Right lobe of liver (tissue), 6 donors: ENCODE measurements around the gene MROH8. TPM values are rescaled to one million over a fixed set of nuclear protein-coding genes. Genes with fewer than 3 reads are reported as not detected.

ENCODE experiments used
- ATAC-seq, 4 donors: fragments of 200-7000 bp; cut with Tn5 transposase; one replicate each; pipeline ENCODE4 v1.9.1; 2020; ENCODE audit warnings: mild to moderate bottlenecking in 4 of 4, moderate library complexity in 4 of 4
- DNase-seq, 3 donors: peaks; one replicate each; pipeline ENCODE4 v3.0.0-alpha.2; 2020
- H3K27ac ChIP-seq, 3 donors: fragments of 200-600 bp; one replicate each; pipeline ENCODE4 v1.8.0; 2022
- H3K27me3 ChIP-seq, 2 donors: fragments of 200-600 bp; one replicate each; pipeline ENCODE4 v1.8.0; 2022
- H3K36me3 ChIP-seq, 4 donors: fragments of 200-600 bp; sonication (generic) in 1 of 4; one replicate each; pipeline versions ENCODE4 v1.5.1 to v1.8.0; 2017 to 2022; ENCODE audit warnings: control low read depth in 1 of 4
- H3K4me1 ChIP-seq, 4 donors: fragments of 200-600 bp; sonication (generic) in 1 of 4; one replicate each; pipeline versions ENCODE4 v1.5.1 to v1.8.0; 2017 to 2022; ENCODE audit warnings: control low read depth in 1 of 4
- H3K4me3 ChIP-seq, 3 donors: fragments of 200-600 bp; one replicate each; pipeline ENCODE4 v1.8.0; 2022
- H3K9me3 ChIP-seq, 4 donors: fragments of 200-600 bp; sonication (generic) in 1 of 4; one replicate each; pipeline versions ENCODE4 v1.5.1 to v1.8.0; 2017 to 2022; ENCODE audit warnings: control low read depth in 1 of 4
- CTCF ChIP-seq, 4 donors: fragments of 200-600 bp in 3 of 4; fragments of 450-650 bp in 1 of 4; IDR thresholded peaks; one replicate each; pipeline versions ENCODE4 v1.5.1 to v1.8.0; 2016 to 2022; ENCODE audit warnings: antibody characterized with exemption in 4 of 4, mild to moderate bottlenecking in 2 of 4
- POLR2A ChIP-seq: fragments of 450-650 bp; IDR thresholded peaks from one replicate; pipeline ENCODE4 v1.6.1; 2017; ENCODE audit warnings: antibody characterized with exemption, mild to moderate bottlenecking
- WGBS: methylation state at CpG from one replicate; pipeline ENCODE4 v1.1.6; 2018; ENCODE audit warnings: low coverage, low lambda C conversion rate; ENCODE audit not compliant: insufficient coverage; ENCODE audit errors: missing lambda C conversion rate; 5-methylcytosine and 5-hydroxymethylcytosine counted together
- intact Hi-C, 2 donors: fragments of 100-400 bp; cut with DNase I; formaldehyde crosslinking; loops; one replicate each; pipeline versions ENCODE4 v1.11.2 to v1.14.1; 2022
- total RNA-seq, 6 experiments: library from RNA; depleted of rRNA in 2 of 6; stranded (reverse); fragments of >200 nt in 2 of 6; fragmentation: NEBNext Ultra II Directional in 3 of 6; extraction: Animal tissue kit (Norgen Biotek cat#: 25700) in 3 of 6; gene quantifications; one replicate each; pipeline versions ENCODE4 v1.1.0 to v1.2.4, GENCODE V29; 2016 to 2023
- donor health status: DM: no; HTN: yes; CAD: no.
- donor health status: DM: no; HTN: no; CAD: no.
- donor health status: DM: no; HTN: no; CAD: no.
- donor health status: DM: no; HTN: yes; CAD: no.
- donor health status: DM: no; HTN: yes; CAD: no.

Gene MROH8
- total RNA-seq, 6 experiments from 2014 or later = 1.1 to 5.2 (median 2.2) TPM

GRCh38 chr20:37185686-37186085 is 6.3 kb upstream of the MROH8 start:
- 78% methylated on average over 3 of the region's 5 CpGs for WGBS
- Histone ChIP-seq H3K27me3 (no peaks in the 10 kb centered on the region), H3K4me3 (no peak overlapping the region), H3K36me3 (peaks cover 5 to 30% (median 17%) of the 10 kb centered on the region in 4 donors), H3K27ac (no peak overlapping the region), H3K9me3 (no peaks in the 10 kb centered on the region), H3K4me1 (peaks cover 0 to 18% (median 1%) of the 10 kb centered on the region in 4 donors)
- ATAC-seq = peak; percentile 45 to 72 (median 56)
- no peak for DNase-seq
- intact Hi-C loops = no loop called here
- TF ChIP-seq POLR2A (no peak), CTCF (IDR thresholded peaks at IDR 0.05) (no peak)

DNA sequence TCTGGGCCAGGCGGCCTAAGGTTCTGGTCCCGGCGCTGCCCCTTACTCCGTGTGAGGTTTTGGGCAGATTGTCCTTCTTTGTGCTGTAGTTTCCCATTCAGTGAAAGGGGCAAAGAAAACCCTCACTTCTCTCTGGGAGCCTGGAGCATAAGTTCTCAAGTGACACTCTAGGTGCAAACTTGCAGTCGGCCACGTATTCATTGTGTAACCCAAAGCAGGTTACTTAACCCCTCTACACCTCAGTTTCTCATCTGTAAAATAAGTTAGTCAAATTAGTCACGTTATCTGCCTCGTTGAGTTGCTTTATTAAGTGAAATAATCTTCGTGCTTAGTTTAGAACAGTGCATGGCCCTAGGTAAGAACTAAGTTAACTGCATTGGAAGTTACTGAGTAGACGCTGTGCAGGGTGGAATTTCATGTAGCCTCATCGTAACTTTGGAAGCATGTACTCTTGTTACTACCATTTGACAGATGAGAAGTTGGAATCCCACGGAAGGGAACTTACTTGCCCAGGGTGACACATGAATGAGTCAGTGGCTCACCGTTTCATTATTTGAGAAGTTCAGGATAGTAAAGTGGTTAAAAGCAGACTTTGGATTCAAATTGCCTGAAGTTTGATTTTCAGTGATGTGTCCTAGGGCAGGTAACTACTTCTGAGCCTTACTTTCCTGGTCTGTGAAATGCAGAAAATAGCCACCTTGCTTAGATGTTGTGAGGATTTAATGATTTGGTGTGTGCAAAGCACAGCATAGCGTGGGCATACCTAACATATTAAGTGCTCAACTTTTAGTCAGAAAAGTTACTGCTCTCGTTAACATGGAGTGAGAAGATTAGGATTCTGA is 556 bp upstream of the MROH8 start:
- no peaks in the 10 kb centered on the region for H3K9me3 ChIP-seq
- peaks cover 0 to 9% (median 4%) of the 10 kb centered on the region in 4 donors for H3K36me3 ChIP-seq
- no peak for TF ChIP-seq CTCF (IDR thresholded peaks at IDR 0.05)
- no peak for TF ChIP-seq POLR2A
- intact Hi-C loops = no loop called here
- DNase-seq (no peak), ATAC-seq (peak in 1 of 4 donors; percentile 3)
- H3K4me1 ChIP-seq = peaks cover 0 to 19% (median 4%) of the 10 kb centered on the region in 4 donors
- H3K27ac ChIP-seq = peak overlapping the region; percentile 96 to 99 (median 99)
- 11% methylated on average over 11 of the region's 15 CpGs for WGBS
- H3K27me3 ChIP-seq = no peaks in the 10 kb centered on the region
- peak overlapping the region; percentile 83 to 97 (median 96) for H3K4me3 ChIP-seq

DNA sequence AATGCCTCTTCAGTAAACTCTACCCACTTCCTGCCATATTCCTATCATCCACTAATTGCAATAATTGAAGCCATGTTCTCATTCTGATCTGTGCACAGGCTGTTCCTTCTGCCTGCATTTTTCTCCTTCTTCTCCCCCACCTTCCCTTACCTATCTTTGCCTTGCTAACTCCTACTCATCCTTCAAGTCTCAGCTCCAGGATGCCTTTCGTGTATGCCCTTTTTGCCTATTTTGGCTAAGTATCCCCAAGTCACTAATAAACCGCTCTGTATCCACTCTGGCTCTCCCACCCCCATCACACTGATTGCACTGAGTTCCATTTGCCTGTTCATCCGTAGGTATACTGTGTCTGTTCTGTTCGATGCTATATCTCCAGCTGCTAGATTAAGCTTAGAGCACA is 6.5 kb downstream of the MROH8 start:
- Histone ChIP-seq H3K27me3 (no peaks in the 10 kb centered on the region), H3K9me3 (no peaks in the 10 kb centered on the region), H3K4me3 (no peak overlapping the region), H3K4me1 (no peaks in the 10 kb centered on the region), H3K27ac (no peak overlapping the region), H3K36me3 (no peaks in the 10 kb centered on the region)
- intact Hi-C loops = no loop called here
- no peak for DNase-seq
- no peak for ATAC-seq
- TF ChIP-seq CTCF (IDR thresholded peaks at IDR 0.05) (no peak), POLR2A (no peak)
- 91% methylated on average over 4 of the region's 4 CpGs for WGBS

DNA sequence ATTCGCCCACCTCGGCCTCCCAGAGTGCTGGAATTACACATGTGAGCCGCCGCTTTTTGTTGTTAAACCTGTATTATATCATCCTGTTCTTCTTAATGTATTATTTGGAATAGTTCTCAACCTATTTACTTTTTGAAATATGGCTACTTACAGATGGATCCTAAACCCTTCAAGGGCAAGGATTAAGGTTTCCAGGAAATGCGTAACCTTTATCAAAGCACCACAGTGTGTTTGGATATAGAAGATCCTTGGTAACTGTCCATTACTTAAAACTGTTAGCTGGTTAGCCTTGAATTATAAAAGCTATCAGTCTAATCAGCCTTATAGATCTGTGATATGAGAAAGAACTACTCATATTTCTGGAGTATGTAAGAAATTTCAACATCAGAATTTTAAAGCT is 12.5 kb downstream of the MROH8 start:
- WGBS = 100% methylated on average over 5 of the region's 5 CpGs
- H3K36me3 ChIP-seq = no peaks in the 10 kb centered on the region
- no peaks in the 10 kb centered on the region for H3K9me3 ChIP-seq
- H3K4me1 ChIP-seq = no peaks in the 10 kb centered on the region
- no peak overlapping the region for H3K4me3 ChIP-seq
- ATAC-seq (no peak), DNase-seq (no peak)
- no peak overlapping the region for H3K27ac ChIP-seq
- H3K27me3 ChIP-seq = no peaks in the 10 kb centered on the region
- TF ChIP-seq CTCF (IDR thresholded peaks at IDR 0.05) (no peak), POLR2A (no peak)
- intact Hi-C loops = no loop called here
